Stimulated activated naive B cell treated with anti-CD40 and anti-IgM and Interleukin-4, amounts not matched to agents 10 μg/mL and 1 μg/mL and 100 μg/mL, for 72 hours (primary cell): ENCODE measurements around the gene SLC16A5.
A peak's percentile ranks its signal among the peaks of the same experiment; 100 is the strongest.

ENCODE experiments used
- ATAC-seq, 2 donors: fragments of 150-1000 bp; cut with Tn5 transposase; replicated peaks; 2 replicates each; pipeline ENCODE4 v1.10.0; 2021; ENCODE audit warnings: moderate library complexity in 1 of 2
- DNase-seq: peaks from one replicate; pipeline ENCODE4 v3.0.0; 2021
- H3K27ac Mint-ChIP-seq: one replicate; pipeline ENCODE4 v1.8.0; 2022; ENCODE audit warnings: mild to moderate bottlenecking, mixed read lengths
- H3K27me3 Mint-ChIP-seq, 2 donors: one replicate each; pipeline ENCODE4 v1.8.0; 2022; ENCODE audit warnings: mixed read lengths in 2 of 2
- H3K36me3 Mint-ChIP-seq, 2 donors: one replicate each; pipeline ENCODE4 v1.8.0; 2022; ENCODE audit warnings: mixed read lengths in 2 of 2, mild to moderate bottlenecking in 1 of 2
- H3K4me1 Mint-ChIP-seq, 2 donors: one replicate each; pipeline ENCODE4 v1.8.0; 2022; ENCODE audit warnings: mixed read lengths in 2 of 2, mild to moderate bottlenecking in 1 of 2
- H3K4me3 Mint-ChIP-seq, 2 donors: one replicate each; pipeline ENCODE4 v1.8.0; 2022; ENCODE audit warnings: mild to moderate bottlenecking in 2 of 2, mixed read lengths in 2 of 2, moderate library complexity in 1 of 2
- H3K9me3 Mint-ChIP-seq, 2 donors: one replicate each; pipeline ENCODE4 v1.8.0; 2022; ENCODE audit warnings: mixed read lengths in 2 of 2, mild to moderate bottlenecking in 1 of 2

The SLC16A5 gene

GRCh38 chr17:75153780-75154194 lies 66.0 kb downstream of the SLC16A5 start:
- Mint-ChIP-seq H3K27me3 (no peaks in the 10 kb centered on the region), H3K4me3 (peak overlapping the region; percentile 92 to 95), H3K27ac (peak overlapping the region; percentile 93), H3K4me1 (peaks cover 11 to 31% of the 10 kb centered on the region in 2 donors), H3K9me3 (no peaks in the 10 kb centered on the region), H3K36me3 (peaks cover 4 to 17% of the 10 kb centered on the region in 2 donors)
- DNase-seq (no peak), ATAC-seq (peak; percentile 4 to 5)

DNA sequence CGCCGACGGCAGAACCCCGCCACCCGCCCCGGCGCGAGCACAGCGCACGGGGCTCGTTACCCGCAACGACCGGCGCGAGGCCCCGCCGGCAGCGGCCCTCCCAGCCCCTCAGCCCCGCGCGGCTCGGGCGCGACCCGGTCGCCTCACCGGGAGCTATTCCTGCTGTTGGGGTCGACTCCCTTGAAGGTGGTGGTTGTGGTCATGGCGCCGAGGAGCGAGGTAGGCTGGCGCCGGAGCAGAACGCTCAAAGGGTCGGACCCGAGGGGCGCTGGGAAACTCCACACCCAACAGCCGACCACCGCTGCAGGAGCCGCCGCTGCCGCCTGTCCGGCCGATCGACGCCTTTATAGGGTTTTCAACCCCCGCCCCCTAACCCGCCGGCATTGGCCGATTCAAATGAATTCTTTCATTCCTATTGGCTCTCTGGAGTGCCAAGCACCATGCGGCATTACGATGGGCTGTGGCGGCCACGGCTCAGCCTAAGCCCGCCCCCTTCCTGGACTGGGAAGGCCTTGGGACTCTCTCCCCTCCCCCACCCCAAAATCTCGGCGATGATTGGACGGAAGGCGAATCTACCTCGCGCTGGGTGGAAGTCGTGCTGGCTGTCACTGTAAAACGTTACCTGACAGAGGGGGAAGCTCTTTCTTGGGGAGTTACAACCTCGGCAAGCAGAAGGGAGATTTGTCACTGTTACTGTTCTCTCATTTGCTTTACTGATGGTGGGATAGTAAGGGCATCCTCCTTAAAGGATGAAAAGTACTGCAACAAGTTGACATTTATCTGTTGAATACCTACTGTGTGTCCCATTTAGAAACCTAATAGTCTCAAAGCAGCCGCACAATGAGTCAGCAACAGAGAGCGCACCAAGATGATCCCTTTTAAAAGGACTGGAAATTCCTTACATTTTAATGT lies 66.7 kb downstream of the SLC16A5 start, which contains the start of gene JPT1:
Gene JPT1 (minus strand): TSS at position 318 of the 912 bp plus-strand sequence. CDS start 115 bp downstream, at position 203.
- peak; percentile 97 to 98 for ATAC-seq
- Mint-ChIP-seq H3K27me3 (no peaks in the 10 kb centered on the region), H3K4me1 (peaks cover 11 to 31% of the 10 kb centered on the region in 2 donors), H3K36me3 (peaks cover 4 to 17% of the 10 kb centered on the region in 2 donors), H3K27ac (peak within 1 kb of the TSS; percentile 95), H3K9me3 (no peaks in the 10 kb centered on the region), H3K4me3 (peak within 1 kb of the TSS; percentile 92 to 95)
- DNase-seq, result peak; percentile 96

- H3K9me3 Mint-ChIP-seq, result no peaks in the 10 kb centered on the region
- ATAC-seq (no peak), DNase-seq (no peak)
- no peak overlapping the region for H3K4me3 Mint-ChIP-seq
- H3K27ac Mint-ChIP-seq, result no peak overlapping the region
- H3K4me1 Mint-ChIP-seq, result peaks cover 11 to 31% of the 10 kb centered on the region in 2 donors
- no peaks in the 10 kb centered on the region for H3K27me3 Mint-ChIP-seq
- H3K36me3 Mint-ChIP-seq, result peaks cover 6 to 17% of the 10 kb centered on the region in 2 donors
Measured at GRCh38 chr17:75155191-75155601, 67.4 kb downstream of the SLC16A5 start.
